GM19455 (cell line): ENCODE measurements around the gene ATP7B.

Experiments
- ATAC-seq: cut with Tn5 transposase; IDR thresholded peaks from one replicate; pipeline ENCODE4 v1.9.1; 2021; ENCODE audit not compliant: unreplicated experiment

Gene ATP7B

GRCh38 chr13:51953347-51954195 is 57.7 kb downstream of the ATP7B start:
- no peak for ATAC-seq

- no peak for ATAC-seq
Measured at GRCh38 chr13:51950722-51951121, 60.5 kb downstream of the ATP7B start.

DNA sequence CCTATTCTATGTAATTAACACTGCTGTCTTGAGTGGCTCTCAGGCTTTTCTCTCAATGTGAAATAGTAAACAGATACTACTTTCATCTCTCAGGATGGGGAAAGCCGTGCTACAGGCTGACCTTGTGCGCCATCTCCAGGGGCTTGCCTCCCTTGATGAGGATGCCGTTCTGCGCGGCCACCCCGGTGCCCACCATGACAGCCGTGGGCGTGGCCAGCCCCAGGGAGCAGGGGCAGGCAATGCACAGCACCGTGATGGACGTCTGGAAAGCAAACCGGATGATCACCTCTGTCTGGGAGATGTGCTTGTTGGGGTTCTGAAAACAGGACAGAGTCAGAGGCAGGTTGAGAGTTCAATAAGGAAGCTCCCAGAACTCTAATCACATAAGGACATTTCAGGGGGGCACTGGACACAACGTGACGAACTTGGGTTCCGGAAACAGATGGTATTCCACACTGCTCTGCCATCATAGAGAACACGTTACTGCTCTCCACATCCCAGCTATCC is 65.0 kb downstream of the ATP7B start:
- no peak for ATAC-seq

DNA sequence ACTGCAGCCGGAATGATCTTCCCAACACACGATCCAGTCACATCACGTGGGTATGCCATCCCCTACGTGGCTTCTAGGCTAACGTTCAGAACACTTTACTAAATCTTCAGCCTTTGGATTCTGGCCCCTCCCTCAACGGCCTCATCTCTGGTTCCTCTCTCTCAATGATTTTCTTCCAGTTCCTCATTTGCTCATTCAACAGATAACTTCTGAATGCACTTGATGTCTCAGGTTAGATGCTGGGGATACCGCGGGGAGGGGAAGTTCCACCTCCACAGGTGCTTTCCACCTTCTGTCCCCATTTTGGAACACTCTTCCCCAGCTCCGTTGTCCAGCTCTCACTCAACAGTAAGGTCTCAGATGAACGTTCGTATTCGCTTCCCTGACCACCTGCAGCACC is 66.1 kb downstream of the ATP7B start:
- no peak for ATAC-seq

- no peak for ATAC-seq
Measured at GRCh38 chr13:51944428-51944827, 66.8 kb downstream of the ATP7B start.

DNA sequence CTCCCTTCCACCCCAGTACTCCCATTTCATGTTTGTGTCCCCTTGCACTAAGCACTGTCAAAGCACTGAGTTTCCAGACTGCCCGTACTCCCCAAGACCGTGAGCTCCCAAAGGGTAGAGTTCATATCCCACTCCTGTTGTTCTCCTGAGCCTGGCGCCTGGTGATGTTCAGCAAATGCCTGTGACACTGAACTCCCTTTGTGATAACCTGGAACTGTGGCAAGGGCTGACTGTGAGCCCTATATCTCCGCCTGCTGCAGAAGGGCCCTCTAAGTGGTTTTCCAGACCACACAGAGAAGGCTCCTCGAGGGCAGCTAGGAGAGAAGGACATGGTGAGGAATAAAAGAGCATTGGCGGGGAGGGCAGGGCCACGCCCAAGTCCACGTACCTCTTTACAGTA is 67.5 kb downstream of the ATP7B start:
- ATAC-seq, result no peak

- no peak for ATAC-seq
Measured at GRCh38 chr13:51942189-51942588, 69.1 kb downstream of the ATP7B start.

DNA sequence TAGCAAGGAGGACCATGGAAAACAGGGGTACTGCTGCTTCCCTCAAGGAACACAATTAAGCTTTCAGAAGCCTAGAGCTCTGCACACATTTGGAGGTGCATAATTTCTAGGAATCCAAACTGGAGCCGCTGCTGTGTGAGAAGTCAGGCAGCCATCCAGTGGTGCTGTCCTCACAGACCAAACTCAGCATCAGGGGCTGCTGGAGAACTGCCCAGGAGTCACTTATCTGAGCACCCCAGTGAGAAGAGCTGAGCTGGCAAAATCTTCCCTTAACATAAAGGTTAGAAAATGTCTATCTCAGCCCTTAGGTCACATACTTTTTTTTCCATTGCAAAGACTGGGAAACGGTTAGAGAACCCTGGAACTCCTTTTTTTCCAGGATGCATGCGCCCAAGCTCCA is 72.8 kb downstream of the ATP7B start:
- ATAC-seq, result no peak

- no peak for ATAC-seq
Measured at GRCh38 chr13:51937320-51938290, 73.6 kb downstream of the ATP7B start.

- ATAC-seq, result no peak
Measured at GRCh38 chr13:51935326-51936171, 75.7 kb downstream of the ATP7B start.

DNA sequence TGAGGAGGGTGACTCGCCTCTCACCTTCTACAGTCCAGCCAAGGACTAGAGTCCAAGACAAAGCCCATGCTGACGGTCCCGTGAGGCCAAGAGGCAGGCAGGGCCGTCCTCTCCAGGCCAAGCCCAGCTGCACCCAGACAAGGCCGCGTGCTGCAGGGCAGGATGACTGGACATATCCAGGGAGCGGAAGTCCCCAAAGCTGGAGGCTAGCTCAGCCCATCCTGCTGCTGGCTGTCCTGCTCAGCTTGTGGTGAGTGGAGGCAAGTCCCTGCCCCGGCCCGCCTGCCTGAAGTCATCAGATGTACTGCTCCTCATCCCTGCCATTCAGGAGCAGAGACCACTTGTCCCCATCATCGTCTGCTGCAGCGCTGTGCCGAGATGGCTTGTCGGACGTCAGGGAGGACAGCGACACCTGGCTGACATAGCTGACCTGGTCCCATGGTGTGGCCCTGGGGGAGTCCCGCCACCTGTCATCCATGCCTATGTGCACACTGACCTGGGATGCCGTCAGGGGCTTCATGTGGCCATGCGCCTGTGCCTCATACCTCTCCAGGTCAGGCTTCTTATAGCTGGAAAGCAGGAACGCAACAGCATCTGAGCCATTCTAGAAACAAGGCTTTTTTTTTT is 76.7 kb downstream of the ATP7B start:
- no peak for ATAC-seq

DNA sequence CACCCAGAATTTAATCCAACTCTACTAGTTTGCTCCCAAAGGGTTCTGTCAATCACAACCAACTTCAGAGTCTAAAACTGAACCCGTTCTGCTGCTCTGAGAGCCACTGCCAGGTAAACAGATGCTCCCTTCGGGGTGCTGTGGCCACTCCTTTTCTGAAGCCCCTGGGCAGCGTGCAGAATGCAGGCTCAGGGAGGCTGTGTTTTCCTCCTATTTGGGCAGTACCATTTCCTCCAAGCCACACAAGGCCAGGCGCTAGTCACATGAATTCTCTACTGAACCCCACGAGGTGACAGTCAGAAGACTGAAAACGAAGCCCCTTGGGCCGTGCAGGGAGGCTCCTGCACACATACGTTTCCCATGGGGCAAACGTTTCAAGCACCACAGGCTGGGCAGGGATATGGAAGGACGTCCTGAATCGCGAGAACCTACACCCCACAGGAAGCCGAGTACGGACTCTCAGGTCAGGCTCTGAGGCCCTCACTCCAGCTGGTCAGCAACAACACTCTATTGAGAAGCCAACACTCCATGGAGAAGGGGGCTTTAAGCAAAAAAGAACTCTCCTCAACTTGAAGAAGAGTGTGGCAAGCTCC is 77.7 kb downstream of the ATP7B start:
- no peak for ATAC-seq

DNA sequence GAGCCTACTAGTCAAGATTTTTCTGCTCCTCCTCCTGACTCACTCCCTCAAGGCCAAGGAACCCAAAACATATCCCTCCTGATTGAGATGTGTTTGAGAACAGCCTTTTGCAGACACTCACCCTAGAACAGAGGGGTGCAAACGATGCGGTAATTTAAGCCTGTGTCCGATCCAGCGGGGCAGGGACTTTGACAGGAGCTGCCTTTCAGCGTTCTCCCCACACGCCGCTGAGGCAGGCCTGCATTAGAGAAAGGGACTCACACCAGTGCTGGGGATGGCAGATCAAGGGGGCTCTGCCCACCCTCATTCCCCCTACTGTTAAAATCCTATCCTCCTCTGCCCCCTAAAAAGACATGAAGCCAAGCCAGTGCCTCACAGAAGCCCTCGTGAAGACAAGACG is 79.0 kb downstream of the ATP7B start:
- ATAC-seq, result no peak

- no peak for ATAC-seq
Measured at GRCh38 chr13:51931606-51932005, 79.6 kb downstream of the ATP7B start.

DNA sequence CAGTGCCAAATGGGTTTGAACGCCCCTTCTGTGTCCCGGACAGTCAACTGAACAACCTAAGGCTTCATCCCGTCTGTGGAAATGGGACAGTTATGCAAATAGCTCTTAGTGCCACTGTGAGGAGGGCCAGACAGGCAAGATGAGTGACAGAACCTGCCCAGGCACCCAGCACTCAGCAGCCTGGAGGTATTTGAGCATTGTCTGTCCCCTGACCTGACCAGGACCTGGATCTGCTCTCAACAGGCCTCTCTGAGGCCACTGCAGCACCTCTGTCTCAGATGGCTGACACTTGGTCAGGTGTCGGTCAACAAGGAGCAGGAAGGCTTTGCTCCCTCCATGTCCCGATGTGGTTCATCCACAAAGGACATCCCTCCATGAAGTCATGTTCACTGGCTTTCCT is 81.6 kb downstream of the ATP7B start:
- no peak for ATAC-seq

GRCh38 chr13:51928231-51928630 is 83.0 kb downstream of the ATP7B start:
- ATAC-seq, result no peak

- ATAC-seq, result no peak
Measured at GRCh38 chr13:51927129-51927528, 84.1 kb downstream of the ATP7B start.

DNA sequence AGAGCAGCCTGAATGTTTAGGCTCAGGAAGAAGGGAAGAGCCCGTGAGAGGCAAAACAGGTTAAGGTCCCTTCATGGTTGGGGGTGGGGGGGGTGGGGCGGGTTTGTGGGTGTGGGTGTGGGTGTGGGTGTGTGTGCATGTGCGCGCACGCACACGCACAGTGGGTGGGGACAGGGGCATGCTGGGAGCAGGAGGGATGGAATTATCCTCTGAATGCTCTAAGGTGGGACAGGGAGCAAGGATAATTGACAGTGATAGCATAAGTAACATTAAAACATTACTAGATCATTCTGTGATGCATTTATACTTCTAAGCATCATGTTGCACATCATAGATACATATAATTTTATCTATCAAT is 84.7 kb downstream of the ATP7B start:
- no peak for ATAC-seq

GRCh38 chr13:51925865-51926527 is 85.3 kb downstream of the ATP7B start:
- no peak for ATAC-seq
